Testis (tissue), 2 donors: Measurements from ENCODE around the gene ADAMTS12.

ENCODE experiments used
- CTCF ChIP-seq, 3 experiments: fragments of 450-650 bp in 2 of 3; fragments of 200-600 bp in 1 of 3; sonication (generic) in 1 of 3; IDR thresholded peaks; one replicate each; pipeline ENCODE4 v1.5.1; 2016 to 2019; ENCODE audit warnings: antibody characterized with exemption in 3 of 3, mild to moderate bottlenecking in 2 of 3, moderate library complexity in 1 of 3
- POLR2A ChIP-seq: fragments of 450-650 bp; IDR thresholded peaks from one replicate; pipeline ENCODE4 v1.6.1; 2017; ENCODE audit warnings: antibody characterized with exemption, mild to moderate bottlenecking, moderate library complexity

DNA sequence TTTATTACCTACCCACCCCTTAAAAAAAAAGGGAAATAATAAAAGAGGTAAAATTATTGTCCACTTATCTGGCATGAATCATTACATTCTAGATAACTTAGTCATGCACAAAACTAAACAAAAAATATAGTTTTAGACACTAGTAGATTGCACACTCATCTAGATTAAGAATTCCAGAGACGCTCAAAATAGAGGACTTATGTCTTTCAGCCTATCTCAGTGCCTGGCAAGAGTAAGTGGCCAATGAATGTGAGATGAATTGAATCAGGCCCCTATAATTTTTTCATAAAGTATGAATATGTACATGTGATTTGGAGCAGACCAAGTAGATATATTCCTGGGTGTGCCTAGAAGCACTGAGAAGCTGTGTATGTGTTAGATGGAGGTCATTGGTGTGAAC is 42.4 kb upstream of the ADAMTS12 start:
- TF ChIP-seq CTCF (IDR thresholded peaks at IDR 0.05): no peak
- TF ChIP-seq POLR2A: no peak
